SK-N-MC (cell line): ENCODE results near the gene TNIK.

Experiments
- EZH2 ChIP-seq: fragments of 200-600 bp; sonication (generic); IDR thresholded peaks from one replicate; pipeline ENCODE4 v1.6.1; 2017; ENCODE audit warnings: antibody characterized with exemption
- FOXP2 ChIP-seq: optimal IDR thresholded peaks from 2 replicates; pipeline ENCODE3; 2011; ENCODE audit warnings: mild to moderate bottlenecking, moderate library complexity; ENCODE audit not compliant: insufficient read depth; ENCODE audit errors: extremely low read length, control extremely low read depth
- POLR2AphosphoS5 ChIP-seq: IDR thresholded peaks from 2 replicates; pipeline ENCODE4 v1.6.1; 2012; ENCODE audit warnings: mild to moderate bottlenecking, low read depth, low read length, borderline replicate concordance

DNA sequence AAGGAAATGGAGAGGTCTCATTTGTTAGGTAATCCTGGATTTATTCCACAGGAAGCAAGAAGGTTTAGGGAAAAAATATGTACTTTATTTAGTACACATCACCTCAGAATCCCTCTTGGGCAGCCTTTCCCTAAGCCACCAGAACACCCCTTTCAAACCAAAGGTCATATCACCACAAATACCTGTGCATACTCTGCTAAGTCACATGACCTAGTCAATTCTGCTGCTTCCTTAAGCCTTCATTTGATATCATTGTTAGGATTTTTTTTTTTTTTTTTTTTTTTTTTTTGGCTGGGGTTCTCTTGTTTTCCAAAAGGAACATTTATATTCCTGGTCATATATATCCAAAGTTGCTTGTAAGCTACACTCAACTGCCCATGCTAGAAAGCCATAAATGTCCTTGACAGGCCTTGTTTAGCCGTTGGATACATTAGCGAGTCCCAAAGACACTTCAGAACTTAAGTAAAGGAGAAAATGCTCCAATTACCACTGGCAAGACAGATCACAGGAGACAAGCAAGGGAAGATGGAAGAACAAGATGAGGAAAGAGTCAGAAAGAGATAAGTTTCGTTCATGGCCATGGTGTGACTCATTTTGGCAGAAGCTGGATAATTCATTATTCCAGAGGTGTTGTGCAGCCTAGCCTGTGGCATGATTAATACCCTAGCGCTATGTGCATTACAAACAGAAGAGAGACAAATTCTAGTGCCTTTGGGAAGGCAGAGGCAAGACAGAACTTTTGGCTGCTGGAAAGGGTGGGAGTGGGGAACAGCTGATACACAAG, 278.1 kb downstream of the TNIK start:
- TF ChIP-seq EZH2 = no peak
- no peak for TF ChIP-seq POLR2AphosphoS5
- no peak for TF ChIP-seq FOXP2
